Pancreas (tissue), 10 donors: ENCODE data around the gene CEP128. TPM values are rescaled to one million over a fixed set of nuclear protein-coding genes. Genes with fewer than 3 reads are reported as not detected.

Experiments
- ATAC-seq, 4 donors: fragments of 200-7000 bp; cut with Tn5 transposase; one replicate each; pipeline versions ENCODE4 v1.8.0 to v1.9.1; 2020; ENCODE audit warnings: mild to moderate bottlenecking in 4 of 4, moderate library complexity in 4 of 4
- DNase-seq, 6 donors: peaks; one replicate each; pipeline ENCODE4 v3.0.0-alpha.2; 2020
- FAIRE-seq: peaks from 2 replicates; lab custom pipeline; 2012; peaks lifted over from hg19 to GRCh38; lab: Jason Lieb, UNC
- H3K27ac ChIP-seq, 4 donors: fragments of 200-600 bp; sonication (generic); 1 replicate in 3 of 4; 2 replicates in 1 of 4; pipeline versions ENCODE4 v1.5.0 to v1.8.0; 2020
- H3K27me3 ChIP-seq, 4 donors: fragments of 200-600 bp; one replicate each; pipeline ENCODE4 v1.8.0; 2021
- H3K36me3 ChIP-seq, 3 donors: fragments of 200-600 bp; sonication (generic) in 1 of 3; one replicate each; pipeline versions ENCODE4 v1.5.0 to v1.8.0; 2020 to 2021
- H3K4me1 ChIP-seq, 3 donors: fragments of 200-600 bp; one replicate each; pipeline ENCODE4 v1.8.0; 2021
- H3K4me3 ChIP-seq, 4 donors: fragments of 200-600 bp; sonication (generic) in 2 of 4; one replicate each; pipeline versions ENCODE4 v1.5.0 to v1.8.0; 2020 to 2021
- H3K9me3 ChIP-seq, 4 donors: fragments of 200-600 bp; one replicate each; pipeline ENCODE4 v1.8.0; 2021
- CTCF ChIP-seq, 4 donors: fragments of 200-600 bp; sonication (generic) in 3 of 4; IDR thresholded peaks; one replicate each; pipeline versions ENCODE4 v1.5.0 to v1.8.0; 2021; ENCODE audit warnings: antibody characterized with exemption in 4 of 4
- WGBS, 2 donors: extraction: QIAGEN DNeasy Blood & Tissue Kit; methylation state at CpG; one replicate each; pipeline ENCODE4 v1.1.7; 2013; 5-methylcytosine and 5-hydroxymethylcytosine counted together
- intact Hi-C, 3 donors: fragments of 100-400 bp; cut with DNase I; formaldehyde crosslinking; loops; one replicate each; pipeline versions ENCODE4 v1.11.1 to v1.14.2; 2022
- polyA plus RNA-seq, 2 donors: library from polyadenylated mRNA; stranded (reverse); fragments of 200-250 nt; gene quantifications; one replicate each; pipeline ENCODE4 v1.2.3, GENCODE V29; 2013
- total RNA-seq, 6 donors: library from RNA; stranded (reverse); fragmentation: NEBNext Ultra II Directional in 4 of 6; extraction: Animal tissue kit (Norgen Biotek cat#: 25700) in 4 of 6; gene quantifications; one replicate each; pipeline versions ENCODE4 v1.2.1 to v1.2.4, GENCODE V29; 2021 to 2023
- donor health status: healthy with polysubstance abuse.
- donor health status: DM: no; HTN: no; CAD: no; lungs with moderate emphysema.
- donor health status: DM: no; HTN: no; CAD: no.
- donor health status: control.
- donor health status: control.
- donor health status: Bipolar disorder and iron deficiency.
- donor health status: DM: yes; HTN: yes; CAD: no.
- donor health status: DM: no; HTN: no; CAD: no.
- donor health status: DM: no; HTN: no; CAD: no.
- donor health status: DM: yes; HTN: yes; CAD: no.

CEP128 gene
- total and polyA plus RNA-seq, 8 donors: 0.92 to 2.8 (median 2.0) TPM

GRCh38 chr14:80504781-80505180, 436.8 kb downstream of the CEP128 start:
- no peak overlapping the region for H3K4me3 ChIP-seq
- TF ChIP-seq CTCF (IDR thresholded peaks at IDR 0.05): no peak
- no peaks in the 10 kb centered on the region for H3K27me3 ChIP-seq
- H3K9me3 ChIP-seq: no peaks in the 10 kb centered on the region
- no peaks in the 10 kb centered on the region for H3K36me3 ChIP-seq
- H3K4me1 ChIP-seq: no peaks in the 10 kb centered on the region
- no peak for DNase-seq
- H3K27ac ChIP-seq: no peak overlapping the region
- no peak for ATAC-seq
- 74 to 83% methylated on average over 4 of the region's 4 CpGs for WGBS, 2 donors
- intact Hi-C loops: no loop called here
- FAIRE-seq: no peak

- H3K27me3 ChIP-seq: no peaks in the 10 kb centered on the region
- no peak for FAIRE-seq
- WGBS, 2 donors: 90 to 95% methylated on average over 2 of the region's 2 CpGs
- no peak for DNase-seq
- H3K27ac ChIP-seq: no peak overlapping the region
- intact Hi-C loops: no loop called here
- H3K9me3 ChIP-seq: no peaks in the 10 kb centered on the region
- ATAC-seq: no peak
- H3K4me3 ChIP-seq: no peak overlapping the region
- TF ChIP-seq CTCF (IDR thresholded peaks at IDR 0.05): no peak
- H3K36me3 ChIP-seq: no peaks in the 10 kb centered on the region
- H3K4me1 ChIP-seq: no peaks in the 10 kb centered on the region
These were observed 443.0 kb downstream of the CEP128 start for GRCh38 chr14:80498533-80498932.

GRCh38 chr14:80496090-80496489, 445.4 kb downstream of the CEP128 start:
- no peak for TF ChIP-seq CTCF (IDR thresholded peaks at IDR 0.05)
- Histone ChIP-seq H3K4me3 (no peak overlapping the region), H3K4me1 (no peaks in the 10 kb centered on the region), H3K27me3 (no peaks in the 10 kb centered on the region), H3K9me3 (no peaks in the 10 kb centered on the region), H3K36me3 (no peaks in the 10 kb centered on the region), H3K27ac (no peak overlapping the region)
- DNase-seq: no peak
- no peak for ATAC-seq
- WGBS, 2 donors: 96 to 97% methylated on average over 4 of the region's 4 CpGs
- FAIRE-seq: no peak
- intact Hi-C loops: no loop called here

- Histone ChIP-seq H3K4me1 (no peaks in the 10 kb centered on the region), H3K36me3 (no peaks in the 10 kb centered on the region), H3K4me3 (no peak overlapping the region), H3K27ac (no peak overlapping the region), H3K9me3 (no peaks in the 10 kb centered on the region), H3K27me3 (no peaks in the 10 kb centered on the region)
- 61 to 72% methylated on average over 2 of the region's 2 CpGs for WGBS, 2 donors
- DNase-seq (no peak), FAIRE-seq (no peak), ATAC-seq (no peak)
- TF ChIP-seq CTCF (IDR thresholded peaks at IDR 0.05): no peak
- intact Hi-C loops: no loop called here
These were observed 446.8 kb downstream of the CEP128 start for GRCh38 chr14:80494769-80495168.

- intact Hi-C loops: no loop called here
- no peaks in the 10 kb centered on the region for H3K9me3 ChIP-seq
- no peaks in the 10 kb centered on the region for H3K27me3 ChIP-seq
- no peak overlapping the region for H3K27ac ChIP-seq
- DNase-seq (no peak), ATAC-seq (no peak), FAIRE-seq (no peak)
- TF ChIP-seq CTCF (IDR thresholded peaks at IDR 0.05): no peak
- 89% methylated on average over 5 of the region's 5 CpGs for WGBS, 2 donors
- no peaks in the 10 kb centered on the region for H3K36me3 ChIP-seq
- H3K4me3 ChIP-seq: no peak overlapping the region
- H3K4me1 ChIP-seq: no peaks in the 10 kb centered on the region
These were observed 447.9 kb downstream of the CEP128 start for GRCh38 chr14:80493620-80494019.
